GM21447 (cell line): ENCODE measurements around the gene GNB5.

Experiments used
- ATAC-seq: cut with Tn5 transposase; IDR thresholded peaks from one replicate; pipeline ENCODE4 v1.9.1; 2021; ENCODE audit not compliant: unreplicated experiment

GNB5 gene

DNA sequence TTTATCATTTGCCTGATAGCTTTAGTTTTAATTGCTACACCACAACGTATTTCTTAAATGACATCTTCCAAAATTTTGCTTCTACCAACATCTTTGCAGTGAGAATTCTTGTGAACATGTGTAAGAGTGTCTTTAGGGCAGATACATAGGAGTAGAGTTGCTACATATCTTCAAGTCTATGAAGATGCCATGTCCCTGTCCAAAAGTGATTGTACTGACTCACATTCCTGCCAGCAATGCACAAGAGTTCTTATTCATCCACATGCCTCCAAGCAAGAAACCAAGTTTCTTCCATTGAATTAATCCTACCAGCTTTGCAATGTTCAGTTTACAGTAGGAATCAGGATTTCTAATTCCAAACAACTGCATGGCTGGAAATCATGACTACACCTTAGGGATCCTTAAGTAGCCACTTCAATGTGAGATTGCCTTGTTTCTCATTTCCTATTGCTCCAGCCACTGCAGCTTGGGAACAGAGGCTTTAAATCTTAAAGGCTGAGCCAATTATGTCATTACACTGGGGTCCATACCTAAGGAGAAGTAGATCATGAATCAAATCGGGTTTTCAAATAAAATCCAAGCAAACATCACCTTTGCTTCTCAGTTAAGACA, 123.1 kb downstream of the GNB5 start:
- ATAC-seq: no peak

DNA sequence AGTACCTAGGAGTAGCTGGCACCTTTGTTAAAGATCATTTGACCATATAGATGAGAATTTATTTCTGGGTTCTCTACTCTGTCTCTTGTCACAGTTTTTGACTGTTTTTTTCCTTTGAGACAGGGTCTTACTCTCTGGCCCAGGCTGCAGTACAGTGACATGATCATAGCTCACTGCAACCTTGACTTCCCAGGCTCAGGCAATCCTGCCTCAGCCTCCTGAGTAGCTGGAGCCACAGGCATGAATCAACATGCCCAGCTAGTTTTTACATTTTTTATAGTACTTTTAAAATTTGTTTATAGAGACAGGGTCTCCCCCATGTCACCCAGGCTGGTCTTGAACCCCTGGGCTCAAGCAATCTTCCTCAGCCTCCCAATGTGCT, 123.7 kb downstream of the GNB5 start:
- ATAC-seq: no peak

DNA sequence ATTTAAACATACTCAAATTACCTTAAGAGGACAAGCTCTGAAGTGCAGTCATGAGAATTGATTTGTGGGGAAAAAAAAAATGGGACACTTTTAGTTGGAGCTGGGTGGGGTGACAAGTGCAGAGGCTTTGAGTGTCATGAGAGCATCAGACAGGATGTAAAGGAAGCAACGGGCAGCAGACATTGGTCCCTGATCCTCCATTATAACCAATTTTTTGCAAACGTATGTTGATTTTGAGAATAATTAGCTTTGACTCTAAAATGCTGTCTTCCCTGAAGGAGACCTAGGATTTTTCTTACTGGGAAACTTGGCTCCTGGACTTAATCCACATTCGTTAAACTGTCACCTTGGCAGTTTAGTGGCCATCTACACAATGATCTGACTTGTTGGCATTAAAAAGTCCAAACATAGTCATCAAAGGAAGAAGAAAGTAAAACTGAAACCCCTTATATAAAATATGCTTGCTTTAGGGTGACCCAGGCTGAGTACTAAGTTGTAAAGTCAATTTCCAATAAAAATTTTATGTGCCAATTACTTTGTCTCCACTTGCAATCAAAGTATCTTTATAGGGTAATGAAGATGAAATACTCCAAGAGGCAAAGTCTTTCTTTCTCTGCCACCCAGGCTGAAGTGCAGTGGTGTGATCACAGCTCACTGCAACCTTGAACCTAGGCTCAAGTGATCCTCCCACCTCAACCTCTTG, 124.2 kb downstream of the GNB5 start:
- ATAC-seq: no peak
